GM12864 (cell line): Measurements from ENCODE around the gene DLX2.

Source experiments
- DNase-seq: peaks from one replicate; pipeline ENCODE4 v3.0.0-alpha.2; 2011; ENCODE audit warnings: low read depth
- H3K4me3 ChIP-seq: 2 replicates; pipeline ENCODE4 v1.5.1; 2011; ENCODE audit warnings: mild to moderate bottlenecking, low read depth, low read length, control low read depth
- CTCF ChIP-seq: IDR thresholded peaks from 2 replicates; pipeline ENCODE4 v1.5.1; 2011; ENCODE audit warnings: low read depth, mild to moderate bottlenecking, moderate library complexity, low read length, control low read depth, inconsistent platforms; ENCODE audit errors: missing control alignments

Gene DLX2

DNA sequence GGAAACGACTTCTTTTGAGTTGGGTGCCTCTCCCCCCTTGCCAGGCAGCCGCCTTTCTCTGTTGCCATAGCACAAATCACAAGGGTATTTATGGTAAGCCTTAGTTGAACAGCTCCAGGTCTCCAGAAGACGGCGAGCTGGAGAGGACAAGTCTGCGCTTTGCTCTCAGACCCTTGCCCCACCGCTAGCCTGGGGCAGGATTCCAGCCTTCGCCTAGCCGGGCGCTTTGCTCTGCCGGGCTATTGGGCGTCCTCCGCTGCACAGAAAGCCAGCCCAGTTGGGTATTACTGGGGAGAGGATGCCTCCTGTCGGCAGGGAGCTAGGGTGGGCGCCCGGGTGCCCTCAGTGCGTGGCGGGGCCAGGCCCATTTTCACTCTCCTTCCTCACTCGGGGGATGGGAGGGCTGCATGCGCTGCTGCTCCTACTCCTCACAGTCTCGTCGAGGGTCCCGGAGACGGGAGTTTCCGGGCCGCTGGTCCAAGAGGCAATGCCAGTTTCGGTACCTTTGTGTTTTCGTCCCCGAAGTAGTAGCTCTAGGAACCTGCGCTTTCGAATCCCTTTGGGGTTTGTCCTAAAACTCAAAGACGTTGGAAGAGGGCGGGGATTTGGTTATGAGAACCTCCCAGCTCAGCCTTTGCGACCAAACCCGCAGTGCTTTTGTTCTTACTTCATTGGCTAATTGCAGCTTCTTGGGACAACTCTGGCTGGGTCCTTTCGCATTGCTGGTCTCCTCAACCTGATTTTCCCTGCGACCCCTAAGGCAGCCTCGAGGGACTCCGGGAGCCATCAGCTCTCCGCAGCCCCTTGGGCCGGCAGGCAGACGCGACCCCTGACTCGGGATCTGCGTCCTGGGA, 3.6 kb upstream of the DLX2 start:
- TF ChIP-seq CTCF: peak; percentile 53
- no peak for DNase-seq
- H3K4me3 ChIP-seq: peak overlapping the region; percentile 43

- H3K4me3 ChIP-seq: no peak overlapping the region
- no peak for DNase-seq
- TF ChIP-seq CTCF: no peak
Measured at GRCh38 chr2:172105471-172106107, 2.9 kb upstream of the DLX2 start.

GRCh38 chr2:172103471-172104272, 972 bp upstream of the DLX2 start:
- peak overlapping the region; percentile 53; the same call in 1 of the 2 replicates for H3K4me3 ChIP-seq
- peak; percentile 85 for TF ChIP-seq CTCF
- DNase-seq: no peak

DNA sequence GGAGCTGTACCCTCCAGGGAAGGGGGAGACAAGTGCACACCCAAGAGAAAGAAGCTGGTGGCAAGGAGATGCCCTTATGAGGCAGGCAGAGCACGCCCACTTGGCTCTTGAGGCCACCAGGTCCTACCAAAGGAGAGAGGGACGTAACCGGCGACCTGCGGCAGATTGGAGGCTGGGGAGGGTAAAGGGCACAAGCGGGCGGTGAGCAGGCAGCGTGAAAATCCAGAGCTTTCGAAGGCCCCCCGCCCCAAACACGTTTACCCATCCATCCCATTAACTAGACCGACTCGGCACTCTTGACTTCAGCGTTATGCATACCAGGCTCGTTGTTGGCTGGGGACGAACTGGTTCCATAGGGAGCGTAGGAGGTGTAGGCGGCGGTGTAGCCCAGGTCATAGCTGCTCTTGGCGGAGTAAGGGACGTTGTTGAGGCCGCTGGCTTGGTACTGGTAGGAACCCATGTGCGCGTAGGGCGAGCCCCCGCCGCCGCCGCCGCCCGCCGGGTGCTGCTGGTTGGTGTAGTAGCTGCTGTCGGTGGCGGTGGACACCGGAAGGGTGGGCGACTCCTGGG, 794 bp downstream of the DLX2 start:
- TF ChIP-seq CTCF: no peak
- H3K4me3 ChIP-seq: peak overlapping the region; percentile 53
- DNase-seq: no peak

DNA sequence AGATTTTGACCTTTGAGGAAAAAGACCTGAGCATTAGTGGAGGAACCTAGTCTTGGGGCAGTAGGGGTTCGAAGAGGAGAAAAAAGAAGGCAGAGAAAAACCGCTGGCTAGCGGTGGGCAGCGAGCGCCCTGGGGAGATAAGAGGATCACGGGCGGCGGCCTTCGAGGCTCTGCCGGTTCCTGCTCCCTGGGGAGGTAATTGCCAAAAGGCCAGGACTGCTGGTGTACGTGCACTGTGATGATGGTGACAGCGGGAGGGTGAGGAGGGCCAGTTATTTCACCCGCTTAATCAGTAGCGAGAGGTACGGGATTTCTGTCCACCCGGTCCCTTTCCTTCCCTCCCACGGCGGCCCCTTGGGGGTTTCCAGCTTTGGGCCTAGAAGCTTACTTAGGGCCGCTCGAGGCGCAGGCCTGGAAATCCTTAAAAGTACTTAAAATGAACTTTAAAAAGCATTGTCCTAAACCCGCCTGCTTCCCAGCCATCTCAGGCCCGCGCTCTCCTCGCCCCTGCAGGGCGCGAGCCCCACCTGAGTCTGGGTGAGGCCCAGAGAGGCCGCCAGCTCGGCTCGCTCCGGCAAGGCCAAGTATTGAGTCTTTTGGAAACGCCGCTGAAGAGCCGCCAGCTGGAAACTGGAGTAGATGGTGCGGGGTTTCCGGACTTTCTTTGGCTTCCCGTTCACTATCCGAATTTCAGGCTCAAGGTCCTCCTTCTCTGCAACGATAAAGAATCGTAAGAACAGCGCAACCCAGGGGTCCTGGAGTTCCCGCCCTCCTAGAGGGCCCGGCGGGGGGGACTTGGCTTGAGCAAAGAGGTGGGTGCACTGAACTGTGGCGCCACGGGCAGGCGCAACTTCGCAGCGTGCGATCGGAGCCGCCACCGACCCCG, 1.5 kb downstream of the DLX2 start:
- no peak for DNase-seq
- no peak overlapping the region for H3K4me3 ChIP-seq
- TF ChIP-seq CTCF: no peak
